HS-5 (cell line): ENCODE data around the gene NDUFS6.
"Not testable (repeated sequence)": the region's sequence is repeated elsewhere in the genome, so short reads cannot be mapped to it uniquely, and the experiment has no call there.

Source experiments
- DNase-seq: peaks from one replicate; pipeline ENCODE4 v3.0.0-alpha.2; 2012; ENCODE audit warnings: low read depth

Gene NDUFS6

GRCh38 chr5:1798589-1798988, 2.6 kb upstream of the NDUFS6 start:
- DNase-seq: not testable (repeated sequence)

GRCh38 chr5:1799110-1799601, 2.1 kb upstream of the NDUFS6 start:
- DNase-seq: no peak

DNA sequence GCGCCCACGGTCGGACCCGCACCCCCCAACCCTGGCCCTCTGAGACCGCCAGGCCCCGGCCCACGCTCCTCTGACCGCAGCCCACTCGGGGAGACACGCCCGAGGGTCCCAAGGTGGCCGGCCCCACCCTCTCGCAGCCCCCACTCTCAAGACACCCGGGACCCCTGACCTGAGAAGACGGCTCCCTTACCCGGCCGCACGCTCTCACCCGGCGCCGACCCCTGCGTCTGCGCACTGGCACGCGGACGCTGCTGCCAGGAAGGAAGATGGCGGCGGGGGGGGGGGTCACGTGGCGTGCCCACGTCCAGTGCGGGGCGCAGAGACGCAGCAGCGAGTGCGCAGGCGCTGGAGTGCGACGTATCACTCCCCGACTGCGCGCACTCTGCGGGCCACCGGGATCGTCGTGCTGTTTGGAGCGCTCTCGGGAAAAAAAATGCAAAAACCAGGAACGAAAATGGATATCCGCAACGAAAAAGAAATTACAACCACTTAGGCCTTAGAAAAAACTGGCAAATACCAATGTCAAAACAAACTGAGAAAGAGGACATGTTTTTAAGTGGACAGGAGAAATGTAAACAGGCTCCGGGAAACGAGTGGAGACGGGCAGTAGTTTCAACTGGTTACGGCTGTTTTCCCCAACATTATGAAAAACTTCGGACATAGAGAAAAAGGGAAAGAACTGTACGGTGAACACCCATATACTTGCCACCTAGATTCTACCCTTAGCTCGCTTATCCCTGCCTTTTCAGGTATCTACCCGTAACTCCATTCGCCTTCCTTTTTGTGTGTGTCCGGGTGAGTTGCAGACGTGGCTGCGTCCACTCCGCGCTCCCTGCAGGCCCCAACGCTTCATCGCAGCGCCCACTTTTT, 1.4 kb upstream of the NDUFS6 start, which contains the start of gene MRPL36:
MRPL36 (minus strand) TSS at position 236 of the 870 bp plus-strand sequence. CDS start 902 bp downstream, outside the sequence.
- no peak for DNase-seq

DNA sequence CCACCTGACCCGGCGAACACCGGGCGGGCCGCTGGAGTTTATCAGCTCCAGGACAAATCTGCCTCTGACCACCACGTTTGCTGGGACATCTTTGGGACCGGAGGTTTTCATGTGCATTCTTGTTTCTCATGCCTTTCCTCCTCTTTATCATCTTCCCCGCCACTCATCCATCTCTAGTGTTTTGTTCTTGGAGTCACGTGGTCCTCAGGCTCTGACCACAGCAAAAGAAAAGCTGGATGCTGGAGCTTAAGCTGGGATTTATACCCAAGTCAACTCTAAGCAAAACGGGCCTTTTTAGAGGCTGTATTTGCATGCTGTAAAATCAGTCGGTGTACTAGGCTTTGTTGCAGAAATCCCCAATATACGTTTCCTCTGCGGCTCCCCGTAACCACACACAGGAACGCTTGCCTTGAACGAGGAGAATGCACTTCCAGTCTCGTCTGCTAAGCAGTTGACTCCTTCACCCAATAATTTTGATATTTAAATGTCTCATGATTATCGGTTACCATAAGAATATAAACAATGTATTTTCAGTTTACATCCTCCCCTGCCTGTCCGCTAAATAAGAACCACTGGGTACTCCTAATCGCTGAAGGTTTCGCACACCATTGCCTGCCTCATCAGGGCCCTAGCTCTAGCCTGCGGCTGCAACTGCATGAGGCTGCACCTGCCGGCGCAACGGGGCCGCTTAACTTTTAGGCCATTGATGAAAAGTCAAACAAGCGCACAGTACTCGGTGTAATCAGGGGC, 560 bp upstream of the NDUFS6 start:
- no peak for DNase-seq

- DNase-seq: no peak
Measured at GRCh38 chr5:1801967-1802295, 724 bp downstream of the NDUFS6 start.

- DNase-seq: no peak
Measured at GRCh38 chr5:1803192-1803591, 2.0 kb downstream of the NDUFS6 start.

DNA sequence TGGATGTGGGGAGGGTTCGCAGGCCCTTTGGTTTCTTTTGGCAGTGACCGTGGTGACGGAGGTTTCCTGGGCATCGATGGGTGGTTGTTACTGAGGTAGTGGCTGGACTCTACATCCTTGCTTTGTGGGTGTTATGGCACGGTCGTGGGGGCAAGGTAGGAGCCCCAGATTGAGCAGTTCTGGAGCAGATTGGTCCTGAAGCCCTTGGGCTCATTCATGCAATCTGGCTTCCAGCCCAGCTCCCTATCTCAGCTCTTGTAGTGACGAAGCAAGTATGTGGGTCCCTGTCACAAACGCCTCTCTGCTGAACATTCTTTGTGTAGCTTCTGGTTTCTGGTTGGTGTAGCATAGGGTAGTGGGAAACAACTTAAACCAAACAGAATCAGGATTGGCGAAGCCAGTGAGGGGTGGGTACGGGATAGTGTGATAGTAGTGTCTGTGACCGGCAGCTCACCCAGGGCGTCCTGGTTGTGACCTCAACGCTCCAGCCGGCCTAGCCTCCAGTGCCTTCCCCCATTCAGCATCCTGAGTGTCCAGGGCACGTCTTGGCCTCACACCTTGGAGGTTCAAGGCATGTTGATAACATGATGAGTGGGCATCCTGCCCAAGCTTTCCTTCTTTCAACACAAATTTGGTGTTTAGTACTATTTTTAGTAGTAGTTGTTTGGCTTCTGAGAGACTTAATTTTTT, 2.9 kb downstream of the NDUFS6 start:
- no peak for DNase-seq

DNA sequence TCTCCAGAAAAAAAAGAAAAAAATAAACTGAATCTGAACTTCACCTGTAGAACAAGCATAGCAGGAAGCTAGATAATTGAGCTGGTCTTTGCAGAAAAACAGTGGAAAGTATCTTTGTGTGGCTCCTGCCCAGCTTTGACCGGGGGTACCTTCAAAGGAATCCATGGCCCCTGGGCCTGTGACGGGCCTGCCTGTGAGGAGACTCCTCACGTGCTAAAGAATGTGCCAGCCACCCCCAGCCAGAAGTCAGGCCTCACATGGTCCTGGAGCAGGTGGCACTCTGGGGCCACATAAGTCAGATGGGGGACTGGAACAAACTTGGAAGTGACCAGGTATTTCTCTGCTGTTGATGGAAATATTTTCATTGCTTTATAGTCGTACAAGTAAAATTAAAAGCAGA, 4.1 kb downstream of the NDUFS6 start:
- DNase-seq: no peak

GRCh38 chr5:1805736-1806135, 4.5 kb downstream of the NDUFS6 start:
- DNase-seq: no peak

DNA sequence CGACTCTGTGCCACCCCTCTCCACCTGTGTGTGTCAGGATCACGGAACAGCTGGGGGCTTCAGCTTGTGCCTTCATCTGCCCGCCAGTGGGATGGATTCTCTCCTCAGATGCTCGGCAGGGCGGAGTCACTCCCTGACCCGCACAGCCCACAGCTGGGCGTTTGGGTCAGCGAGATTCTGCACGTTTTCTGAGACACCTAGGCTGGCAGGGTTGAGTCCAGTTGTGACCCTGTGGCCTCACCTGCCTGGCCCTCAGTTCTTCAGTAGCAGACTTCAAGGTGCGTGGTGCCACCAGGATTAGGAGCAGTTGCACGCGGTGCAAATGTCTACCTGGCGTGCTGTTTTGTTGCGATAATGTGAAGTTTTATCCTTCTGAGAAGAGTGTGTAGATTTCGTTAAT, 5.0 kb downstream of the NDUFS6 start:
- no peak for DNase-seq

DNA sequence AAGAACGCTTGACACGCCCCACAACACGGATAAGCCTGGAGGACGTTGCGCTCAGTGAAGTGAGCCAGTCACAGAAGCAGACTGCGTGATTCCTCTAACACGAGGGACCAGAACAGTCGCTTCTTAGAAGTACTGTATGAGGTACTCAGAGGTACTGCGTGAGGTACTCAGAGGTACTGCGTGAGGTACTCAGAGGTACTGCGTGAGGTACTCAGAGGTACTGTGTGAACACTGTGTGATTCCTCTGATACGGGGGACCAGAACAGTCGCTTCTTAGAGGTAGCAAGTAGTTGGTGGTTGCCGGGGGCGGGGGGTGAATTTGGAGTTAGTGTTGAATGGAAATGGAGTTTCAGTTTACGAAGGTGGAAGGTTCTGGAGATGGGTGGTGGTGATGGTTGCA, 5.8 kb downstream of the NDUFS6 start:
- no peak for DNase-seq

- DNase-seq: no peak
Measured at GRCh38 chr5:1807451-1808185, 6.4 kb downstream of the NDUFS6 start.

- DNase-seq: no peak
Measured at GRCh38 chr5:1808439-1808838, 7.2 kb downstream of the NDUFS6 start.

DNA sequence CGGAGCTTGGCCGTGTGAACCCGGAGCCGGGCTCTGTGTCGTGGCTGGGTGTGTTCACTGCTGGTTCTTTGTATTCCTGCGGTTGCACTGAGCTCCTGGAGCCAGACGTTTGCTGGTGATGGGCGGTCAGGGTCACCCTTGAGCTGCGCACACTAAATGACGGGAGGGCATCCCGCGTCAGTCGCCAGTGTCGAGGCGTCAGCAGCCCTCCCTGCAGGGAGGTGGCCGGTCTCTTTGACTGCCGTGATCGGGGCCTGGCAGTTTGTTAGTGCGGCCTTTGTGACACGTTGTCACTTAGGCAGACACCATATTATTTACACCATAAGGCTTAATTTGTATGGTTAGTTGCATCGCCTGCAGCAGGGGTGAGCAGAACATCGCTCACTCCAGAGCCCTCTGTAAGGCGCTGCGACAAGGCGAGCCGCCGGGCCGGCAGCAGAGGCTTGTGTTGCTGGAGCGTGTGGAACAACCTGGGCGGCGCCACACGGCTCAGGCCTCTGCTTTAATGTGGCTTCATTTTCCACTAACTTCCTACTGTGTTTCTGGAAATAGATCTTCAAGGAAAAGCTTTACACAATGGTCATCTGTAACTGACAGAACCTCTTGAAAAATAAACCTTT, 8.3 kb downstream of the NDUFS6 start:
- no peak for DNase-seq

DNA sequence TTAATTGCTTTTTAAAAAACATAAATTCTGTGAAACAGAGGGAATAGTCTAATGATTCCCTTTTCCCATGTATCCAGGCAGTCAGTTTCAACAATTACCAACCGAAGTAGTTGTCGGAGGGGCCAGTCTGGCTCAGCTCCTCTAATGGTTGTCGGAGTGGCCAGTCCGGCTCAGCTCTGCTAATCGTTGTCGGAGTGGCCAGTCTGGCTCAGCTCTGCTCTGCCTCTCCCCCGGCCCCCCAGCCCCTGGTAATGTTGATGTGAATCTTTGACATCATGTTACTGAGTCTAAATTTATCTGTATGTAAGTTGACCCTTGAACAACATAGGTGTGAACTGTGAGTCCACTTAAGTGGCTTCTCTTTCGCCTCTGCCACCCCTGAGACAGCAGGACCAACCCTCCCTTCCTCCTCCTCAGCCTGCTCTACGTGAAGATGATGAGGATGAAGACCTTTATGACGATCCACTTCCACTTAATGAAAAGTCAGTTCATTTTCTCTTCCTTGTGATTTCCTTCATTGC, 9.4 kb downstream of the NDUFS6 start:
- DNase-seq: no peak

GRCh38 chr5:1814183-1815020, 13.2 kb downstream of the NDUFS6 start:
- no peak for DNase-seq

- no peak for DNase-seq
Measured at GRCh38 chr5:1815071-1815786, 14.0 kb downstream of the NDUFS6 start.

DNA sequence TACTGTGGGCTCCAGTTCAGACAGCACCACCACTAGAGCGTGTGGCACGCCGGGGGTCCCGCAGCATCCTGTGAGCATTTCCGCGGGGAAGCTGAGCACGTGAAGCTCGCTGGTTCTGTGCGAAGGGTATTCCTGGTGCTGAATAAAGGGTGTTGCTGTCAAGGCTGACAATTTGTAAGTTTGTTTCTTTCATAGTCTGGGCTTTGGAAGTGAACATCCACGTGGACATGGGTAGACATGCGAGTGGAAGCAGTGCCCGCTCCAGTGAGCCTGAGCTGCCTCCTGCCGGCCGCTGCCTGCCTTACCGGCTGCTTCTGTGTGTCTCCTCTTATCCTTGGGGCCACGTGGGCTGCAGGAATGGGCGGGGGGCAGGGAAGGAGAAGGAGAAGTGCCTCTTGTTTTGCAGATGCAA, 14.7 kb downstream of the NDUFS6 start:
- no peak for DNase-seq

DNA sequence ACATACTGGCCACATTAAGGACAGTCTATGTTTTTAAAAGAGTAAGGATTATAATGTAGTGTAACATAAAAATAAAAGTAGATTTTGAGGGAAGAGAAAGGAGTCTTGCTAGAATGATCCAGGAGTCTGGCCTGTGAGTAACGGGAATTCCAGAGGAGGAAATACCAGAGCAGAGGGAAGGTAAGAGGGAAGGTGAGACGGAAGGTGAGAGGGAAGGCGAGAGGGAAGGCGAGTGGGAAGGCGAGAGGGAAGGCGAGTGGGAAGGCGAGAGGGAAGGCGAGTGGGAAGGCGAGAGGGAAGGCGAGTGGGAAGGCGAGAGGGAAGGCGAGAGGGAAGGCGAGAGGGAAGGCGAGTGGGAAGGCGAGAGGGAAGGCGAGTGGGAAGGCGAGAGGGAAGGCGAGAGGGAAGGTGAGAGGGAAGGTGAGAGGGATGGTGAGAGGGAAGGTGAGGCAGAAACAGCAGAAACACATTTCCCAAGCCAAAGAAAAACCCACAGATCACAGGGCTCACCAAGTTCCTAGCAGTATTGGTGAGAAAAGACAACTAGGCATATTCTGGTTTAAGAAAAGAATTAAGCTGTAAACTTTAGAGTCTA, 15.4 kb downstream of the NDUFS6 start:
- DNase-seq: not testable (repeated sequence)
